ENCODE measurements around the gene UBA52. TPM values are rescaled to one million over a fixed set of nuclear protein-coding genes. Genes with fewer than 3 reads are reported as not detected.

UBA52 gene
- total and polyA plus RNA-seq, 2 of the 13 experiments (the other 11 are each of a cell fraction or from before 2014, with no cell fraction given): 959 to 1,782 TPM

DNA sequence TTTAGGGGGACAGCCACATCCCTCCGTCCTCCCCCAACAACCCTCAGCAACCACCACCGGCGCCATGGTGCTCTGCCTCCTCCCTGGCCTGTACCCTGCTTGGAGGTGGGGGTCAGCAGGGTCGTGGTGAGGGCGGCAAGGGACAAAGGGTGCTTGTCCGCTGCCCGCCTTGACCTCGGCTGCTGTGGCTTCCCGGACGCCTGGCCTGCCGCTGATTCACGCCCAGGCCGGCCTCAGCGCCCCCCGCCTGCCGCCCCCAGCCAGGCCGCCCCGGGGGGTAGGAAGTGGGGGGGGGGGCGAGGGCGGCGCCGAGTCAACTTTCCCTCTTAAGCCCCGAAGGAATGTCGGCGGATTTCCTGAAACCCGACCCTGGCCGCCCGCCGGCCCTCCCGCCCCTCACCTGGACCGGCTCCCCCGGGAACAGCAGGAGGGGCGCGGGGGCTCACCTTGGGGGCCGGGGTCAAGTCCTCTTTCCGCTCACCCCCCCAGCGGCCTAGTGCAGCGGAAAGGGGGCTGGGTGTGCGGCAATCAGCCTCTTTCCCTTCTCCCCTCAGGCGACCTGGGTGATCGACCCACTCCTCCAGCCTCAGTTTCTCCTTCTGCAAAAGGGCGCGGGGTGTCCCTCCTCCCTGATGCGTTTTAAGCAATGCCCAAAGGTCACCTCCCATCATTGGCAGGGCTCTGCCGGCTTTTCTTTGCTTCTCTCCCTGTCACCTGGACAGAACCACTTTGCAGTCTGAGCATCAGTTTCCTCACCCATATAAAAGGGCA, 39.1 kb downstream of the UBA52 start (continued):
- TF ChIP-seq, protein P1, sequence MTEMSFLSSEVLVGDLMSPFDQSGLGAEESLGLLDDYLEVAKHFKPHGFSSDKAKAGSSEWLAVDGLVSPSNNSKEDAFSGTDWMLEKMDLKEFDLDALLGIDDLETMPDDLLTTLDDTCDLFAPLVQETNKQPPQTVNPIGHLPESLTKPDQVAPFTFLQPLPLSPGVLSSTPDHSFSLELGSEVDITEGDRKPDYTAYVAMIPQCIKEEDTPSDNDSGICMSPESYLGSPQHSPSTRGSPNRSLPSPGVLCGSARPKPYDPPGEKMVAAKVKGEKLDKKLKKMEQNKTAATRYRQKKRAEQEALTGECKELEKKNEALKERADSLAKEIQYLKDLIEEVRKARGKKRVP (CRISPR knock-in tag; IDR thresholded peaks at IDR 0.05): 0 out of 4 replicates have a peak, but pooled peaks of 1 of the 2 experiments have one; percentile 54
- TF ChIP-seq ZNF788 (CRISPR knock-in tag; IDR thresholded peaks at IDR 0.05; ENCODE audit: borderline replicate concordance) (peak; percentile 90; the same call in 1 of the 2 replicates), ETV6 (CRISPR knock-in tag; conservative IDR thresholded peaks at IDR 0.05) (0 out of 2 replicates have a peak, but pooled peaks have one; percentile 7), NFKB2 (CRISPR knock-in tag; IDR thresholded peaks at IDR 0.05; ENCODE audit: borderline replicate concordance) (0 out of 2 replicates have a peak, but pooled peaks have one; percentile 23), ZKSCAN8 (CRISPR knock-in tag; IDR thresholded peaks at IDR 0.05; ENCODE audit: borderline replicate concordance) (no peak; the same call in 1 of the 2 replicates), POLR2G (IDR thresholded peaks at IDR 0.05; ENCODE audit: low read depth, low read length) (peak; percentile 73; the same call in 1 of the 2 replicates), ZNF33B (CRISPR knock-in tag; IDR thresholded peaks at IDR 0.05) (no peak), ZNF564 (CRISPR knock-in tag; IDR thresholded peaks at IDR 0.05) (0 out of 2 replicates have a peak, but pooled peaks have one; percentile 30), MYNN (CRISPR knock-in tag; IDR thresholded peaks at IDR 0.05; ENCODE audit: low read depth) (no peak), STAT6 (CRISPR knock-in tag; IDR thresholded peaks at IDR 0.05; ENCODE audit: borderline replicate concordance) (no peak), ZNF34 (CRISPR knock-in tag; IDR thresholded peaks at IDR 0.05; ENCODE audit: borderline replicate concordance) (no peak), SKI (IDR thresholded peaks at IDR 0.05; ENCODE audit: partially characterized antibody) (peak; percentile 45), ZBTB42 (CRISPR knock-in tag; IDR thresholded peaks at IDR 0.05) (no peak), AKAP8 (CRISPR knock-in tag; IDR thresholded peaks at IDR 0.05) (peak; percentile 96), ZNF577 (CRISPR knock-in tag; IDR thresholded peaks at IDR 0.05; ENCODE audit: borderline replicate concordance, low read depth) (no peak), KLF11 (CRISPR knock-in tag; IDR thresholded peaks at IDR 0.05) (0 out of 2 replicates have a peak, but pooled peaks have one; percentile 8), HDAC2 (CRISPR knock-in tag; IDR thresholded peaks at IDR 0.05) (peak; percentile 69; the same call in 1 of the 2 replicates), TEAD3 (CRISPR knock-in tag; optimal IDR thresholded peaks at IDR 0.05; ENCODE audit: borderline replicate concordance) (peak; percentile 64)
- TF ChIP-seq, protein P2, sequence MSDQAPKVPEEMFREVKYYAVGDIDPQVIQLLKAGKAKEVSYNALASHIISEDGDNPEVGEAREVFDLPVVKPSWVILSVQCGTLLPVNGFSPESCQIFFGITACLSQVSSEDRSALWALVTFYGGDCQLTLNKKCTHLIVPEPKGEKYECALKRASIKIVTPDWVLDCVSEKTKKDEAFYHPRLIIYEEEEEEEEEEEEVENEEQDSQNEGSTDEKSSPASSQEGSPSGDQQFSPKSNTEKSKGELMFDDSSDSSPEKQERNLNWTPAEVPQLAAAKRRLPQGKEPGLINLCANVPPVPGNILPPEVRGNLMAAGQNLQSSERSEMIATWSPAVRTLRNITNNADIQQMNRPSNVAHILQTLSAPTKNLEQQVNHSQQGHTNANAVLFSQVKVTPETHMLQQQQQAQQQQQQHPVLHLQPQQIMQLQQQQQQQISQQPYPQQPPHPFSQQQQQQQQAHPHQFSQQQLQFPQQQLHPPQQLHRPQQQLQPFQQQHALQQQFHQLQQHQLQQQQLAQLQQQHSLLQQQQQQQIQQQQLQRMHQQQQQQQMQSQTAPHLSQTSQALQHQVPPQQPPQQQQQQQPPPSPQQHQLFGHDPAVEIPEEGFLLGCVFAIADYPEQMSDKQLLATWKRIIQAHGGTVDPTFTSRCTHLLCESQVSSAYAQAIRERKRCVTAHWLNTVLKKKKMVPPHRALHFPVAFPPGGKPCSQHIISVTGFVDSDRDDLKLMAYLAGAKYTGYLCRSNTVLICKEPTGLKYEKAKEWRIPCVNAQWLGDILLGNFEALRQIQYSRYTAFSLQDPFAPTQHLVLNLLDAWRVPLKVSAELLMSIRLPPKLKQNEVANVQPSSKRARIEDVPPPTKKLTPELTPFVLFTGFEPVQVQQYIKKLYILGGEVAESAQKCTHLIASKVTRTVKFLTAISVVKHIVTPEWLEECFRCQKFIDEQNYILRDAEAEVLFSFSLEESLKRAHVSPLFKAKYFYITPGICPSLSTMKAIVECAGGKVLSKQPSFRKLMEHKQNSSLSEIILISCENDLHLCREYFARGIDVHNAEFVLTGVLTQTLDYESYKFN (CRISPR knock-in tag; conservative IDR thresholded peaks at IDR 0.05): peak; percentile 88
- TF ChIP-seq, protein P3, sequence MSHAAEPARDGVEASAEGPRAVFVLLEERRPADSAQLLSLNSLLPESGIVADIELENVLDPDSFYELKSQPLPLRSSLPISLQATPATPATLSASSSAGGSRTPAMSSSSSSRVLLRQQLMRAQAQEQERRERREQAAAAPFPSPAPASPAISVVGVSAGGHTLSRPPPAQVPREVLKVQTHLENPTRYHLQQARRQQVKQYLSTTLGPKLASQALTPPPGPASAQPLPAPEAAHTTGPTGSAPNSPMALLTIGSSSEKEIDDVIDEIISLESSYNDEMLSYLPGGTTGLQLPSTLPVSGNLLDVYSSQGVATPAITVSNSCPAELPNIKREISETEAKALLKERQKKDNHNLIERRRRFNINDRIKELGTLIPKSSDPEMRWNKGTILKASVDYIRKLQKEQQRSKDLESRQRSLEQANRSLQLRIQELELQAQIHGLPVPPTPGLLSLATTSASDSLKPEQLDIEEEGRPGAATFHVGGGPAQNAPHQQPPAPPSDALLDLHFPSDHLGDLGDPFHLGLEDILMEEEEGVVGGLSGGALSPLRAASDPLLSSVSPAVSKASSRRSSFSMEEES (CRISPR knock-in tag; IDR thresholded peaks at IDR 0.05): 0 out of 2 replicates have a peak, but pooled peaks have one; percentile 31
